Cardiac muscle cell (in vitro differentiated cells and primary cell): Measurements from ENCODE around the gene WDPCP. TPM values are rescaled to one million over a fixed set of nuclear protein-coding genes. Genes with fewer than 3 reads are reported as not detected.
"Not testable (repeated sequence)": the region's sequence is repeated elsewhere in the genome, so short reads cannot be mapped to it uniquely, and the experiment has no call there.

Experiments
- DNase-seq, 2 donors: peaks; one replicate each; pipeline versions ENCODE4 v3.0.0 to v3.0.0-alpha.2; 2010 to 2017; ENCODE audit warnings: low read depth in 1 of 2, low spot score in 1 of 2
- H3K27ac ChIP-seq: fragments of 200-600 bp; sonication (generic); 2 replicates; pipeline ENCODE4 v1.5.1; 2016
- H3K27me3 ChIP-seq: fragments of 200-600 bp; sonication (generic); 2 replicates; pipeline ENCODE4 v1.6.0; 2016; ENCODE audit warnings: control low read depth
- H3K36me3 ChIP-seq: fragments of 200-600 bp; sonication (generic); 2 replicates; pipeline ENCODE4 v1.5.1; 2016; ENCODE audit warnings: control low read depth
- H3K4me1 ChIP-seq: fragments of 200-600 bp; sonication (generic); 2 replicates; pipeline ENCODE4 v1.8.1; 2017; ENCODE audit warnings: low read depth, mild to moderate bottlenecking, mixed run types
- H3K4me3 ChIP-seq: fragments of 200-600 bp; sonication (generic); 2 replicates; pipeline ENCODE4 v1.5.1; 2016; ENCODE audit warnings: mild to moderate bottlenecking
- H3K9me3 ChIP-seq: fragments of 200-600 bp; sonication (generic); 2 replicates; pipeline ENCODE4 v1.5.1; 2017; ENCODE audit warnings: low read depth, mild to moderate bottlenecking, control low read depth
- CTCF ChIP-seq: IDR thresholded peaks from 2 replicates; pipeline ENCODE4 v1.5.1; 2012; ENCODE audit warnings: low read depth, mild to moderate bottlenecking, low read length
- polyA plus RNA-seq: library from polyadenylated mRNA; unstranded; fragments of >200 nt; fragmentation: Nextera tagmentation; extraction: Ambion mirVana; gene quantifications from 2 replicates; pipeline ENCODE4 v1.2.1, GENCODE V29; 2016
- total RNA-seq: library from RNA; depleted of rRNA; stranded (reverse); fragments of >200 nt; gene quantifications from 2 replicates; pipeline ENCODE4 v1.2.3, GENCODE V29; 2016

WDPCP gene
- total and polyA plus RNA-seq, 2 experiments from 2014 or later: 6.7 to 9.2 TPM

GRCh38 chr2:63422556-63422955 lies 165.7 kb downstream of the WDPCP start:
- no peak for DNase-seq
- H3K27ac ChIP-seq: no peak overlapping the region
- H3K36me3 ChIP-seq: no peaks in the 10 kb centered on the region
- no peak for TF ChIP-seq CTCF
- no peak overlapping the region for H3K4me3 ChIP-seq
- no peaks in the 10 kb centered on the region for H3K9me3 ChIP-seq
- no peaks in the 10 kb centered on the region for H3K27me3 ChIP-seq
- H3K4me1 ChIP-seq: no peaks in the 10 kb centered on the region

GRCh38 chr2:63408530-63408929 lies 179.7 kb downstream of the WDPCP start:
- Histone ChIP-seq H3K36me3 (no peaks in the 10 kb centered on the region), H3K9me3 (no peaks in the 10 kb centered on the region), H3K4me1 (no peaks in the 10 kb centered on the region), H3K27ac (no peak overlapping the region), H3K4me3 (no peak overlapping the region), H3K27me3 (no peaks in the 10 kb centered on the region)
- TF ChIP-seq CTCF: no peak
- no peak for DNase-seq

GRCh38 chr2:63406641-63407040 lies 181.6 kb downstream of the WDPCP start:
- Histone ChIP-seq H3K4me3 (no peak overlapping the region), H3K36me3 (no peaks in the 10 kb centered on the region), H3K27me3 (no peaks in the 10 kb centered on the region), H3K9me3 (no peaks in the 10 kb centered on the region), H3K27ac (no peak overlapping the region), H3K4me1 (no peaks in the 10 kb centered on the region)
- no peak for DNase-seq
- TF ChIP-seq CTCF: no peak

GRCh38 chr2:63403820-63404219 lies 184.5 kb downstream of the WDPCP start:
- Histone ChIP-seq H3K4me3 (no peak overlapping the region), H3K27me3 (no peaks in the 10 kb centered on the region), H3K4me1 (peaks cover 5% of the 10 kb centered on the region), H3K9me3 (no peaks in the 10 kb centered on the region), H3K27ac (no peak overlapping the region), H3K36me3 (no peaks in the 10 kb centered on the region)
- TF ChIP-seq CTCF: no peak
- no peak for DNase-seq

GRCh38 chr2:63402889-63403288 lies 185.4 kb downstream of the WDPCP start:
- not testable (repeated sequence) for H3K9me3 ChIP-seq, H3K4me3 ChIP-seq, H3K27ac ChIP-seq, H3K27me3 ChIP-seq, DNase-seq, H3K36me3 ChIP-seq
- H3K4me1 ChIP-seq: peaks cover 11% of the 10 kb centered on the region

GRCh38 chr2:63399156-63399555 lies 189.1 kb downstream of the WDPCP start:
- no peaks in the 10 kb centered on the region for H3K9me3 ChIP-seq
- H3K27ac ChIP-seq: no peak overlapping the region
- H3K36me3 ChIP-seq: no peaks in the 10 kb centered on the region
- TF ChIP-seq CTCF: no peak
- no peaks in the 10 kb centered on the region for H3K27me3 ChIP-seq
- no peak for DNase-seq
- H3K4me1 ChIP-seq: peaks cover 11% of the 10 kb centered on the region
- no peak overlapping the region for H3K4me3 ChIP-seq
